Thyroid gland (tissue), 4 donors: Measurements from ENCODE around the gene PDE4A. TPM values are rescaled to one million over a fixed set of nuclear protein-coding genes. Genes with fewer than 3 reads are reported as not detected.
"Not testable (repeated sequence)": the region's sequence is repeated elsewhere in the genome, so short reads cannot be mapped to it uniquely, and the experiment has no call there.

Experiments
- DNase-seq, 2 donors: peaks; one replicate each; pipeline ENCODE4 v3.0.0-alpha.2; 2019
- H3K27ac ChIP-seq, 3 donors: fragments of 200-600 bp; sonication (generic); 1 replicate in 2 of 3; 2 replicates in 1 of 3; pipeline ENCODE4 v1.5.1; 2016 to 2019; ENCODE audit warnings: mild to moderate bottlenecking in 1 of 3, moderate library complexity in 1 of 3
- H3K27me3 ChIP-seq: fragments of 200-600 bp; sonication (generic); one replicate; pipeline ENCODE4 v1.5.1; 2019
- H3K36me3 ChIP-seq, 2 donors: fragments of 200-600 bp; sonication (generic); one replicate each; pipeline ENCODE4 v1.5.1; 2016 to 2019
- H3K4me1 ChIP-seq, 2 donors: fragments of 200-600 bp; sonication (generic); one replicate each; pipeline ENCODE4 v1.5.1; 2017 to 2019
- H3K4me3 ChIP-seq, 3 donors: fragments of 200-600 bp; sonication (generic); replicated peaks in 1 of 3; 1 replicate in 2 of 3; 2 replicates in 1 of 3; pipeline ENCODE4 v1.5.1; 2016; ENCODE audit warnings: mild to moderate bottlenecking in 1 of 3
- H3K9me3 ChIP-seq: fragments of 200-600 bp; sonication (generic); one replicate; pipeline ENCODE4 v1.5.1; 2017
- POLR2A ChIP-seq, 2 donors: fragments of 450-650 bp; IDR thresholded peaks; one replicate each; pipeline ENCODE4 v1.6.1; 2017; ENCODE audit warnings: antibody characterized with exemption in 2 of 2, mild to moderate bottlenecking in 2 of 2, moderate library complexity in 1 of 2
- WGBS, 2 donors: methylation state at CpG; one replicate each; pipeline ENCODE4 v1.1.5; 2017; 5-methylcytosine and 5-hydroxymethylcytosine counted together
- intact Hi-C: fragments of 100-400 bp; cut with DNase I; formaldehyde crosslinking; loops from one replicate; pipeline ENCODE4 v1.15.1; 2023
- total RNA-seq, 4 donors: library from RNA; depleted of rRNA; stranded (reverse); fragments of >200 nt; gene quantifications; one replicate each; pipeline ENCODE4 v1.2.3, GENCODE V29; 2016
- TF ChIP-seq, protein P1 (sequence below), 6 experiments: fragments of 200-600 bp in 3 of 6; fragments of 450-650 bp in 3 of 6; sonication (generic) in 3 of 6; IDR thresholded peaks; one replicate each; pipeline ENCODE4 v1.5.1; 2016 to 2019; ENCODE audit warnings: antibody characterized with exemption in 6 of 6, mild to moderate bottlenecking in 2 of 6, inconsistent platforms in 1 of 6, moderate library complexity in 1 of 6

The PDE4A gene
- total RNA-seq, 4 donors from 2014 or later: 16.1 to 21.0 (median 18.4) TPM

DNA sequence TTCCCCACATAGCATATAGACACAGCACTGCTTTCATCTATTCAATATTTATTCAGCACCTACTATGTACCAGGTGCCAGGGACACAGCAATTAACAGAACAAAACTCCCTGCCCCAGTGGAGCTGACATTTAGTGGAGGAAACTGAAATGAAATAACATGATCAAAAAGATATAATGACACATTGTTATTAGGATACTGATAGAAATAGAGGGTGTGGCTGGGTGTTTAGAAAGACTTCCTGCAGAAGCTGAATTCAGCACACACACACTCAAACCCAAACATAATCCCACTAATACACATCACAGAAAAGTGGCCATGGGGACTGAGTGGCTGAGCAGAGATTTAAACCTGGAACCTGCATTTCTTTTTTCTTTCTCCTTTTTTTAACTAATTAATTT lies 13.2 kb upstream of the PDE4A start:
- intact Hi-C loops: loop anchor here (10.0 kb wide), 1 partner anchor 68 kb away; no protein-coding TSS in a partner anchor
- H3K36me3 ChIP-seq: no peaks in the 10 kb centered on the region

DNA sequence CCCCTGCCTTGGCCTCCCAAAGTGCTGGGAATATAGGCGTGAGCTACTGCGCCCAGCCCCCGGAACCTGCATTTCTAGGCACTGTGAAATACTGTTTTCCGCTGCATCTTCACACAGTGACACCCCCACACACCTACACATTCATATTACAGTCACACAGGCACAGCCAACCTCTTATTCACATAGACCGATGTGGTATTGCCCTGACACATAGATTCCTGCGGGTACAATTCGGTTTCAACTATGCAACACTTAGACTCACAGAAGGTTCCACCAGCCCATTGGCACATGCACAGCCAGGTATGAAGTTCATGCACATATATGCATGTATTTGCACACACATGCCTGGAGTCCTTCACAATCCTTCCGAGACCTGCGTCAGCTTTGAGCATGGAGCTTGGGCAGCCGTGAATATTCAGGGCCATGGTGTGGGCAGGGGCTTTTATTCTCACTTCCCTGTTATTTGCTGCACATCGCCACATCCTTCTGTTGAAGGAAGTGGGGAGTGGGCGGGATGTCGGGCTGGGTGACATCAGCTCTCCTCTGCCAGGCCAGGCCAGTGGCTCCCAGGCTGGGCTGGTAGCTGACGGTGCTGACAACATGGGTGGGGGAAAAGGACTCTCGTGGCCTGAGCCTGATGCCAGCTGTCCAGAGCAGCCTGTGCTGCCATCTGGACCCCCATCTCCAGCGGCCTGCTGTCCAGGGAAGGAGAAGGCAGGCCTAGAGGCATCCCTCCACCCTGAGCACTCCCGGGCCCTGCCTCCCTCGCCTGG lies 11.6 kb upstream of the PDE4A start:
- no peak overlapping the region for H3K4me3 ChIP-seq
- no peaks in the 10 kb centered on the region for H3K36me3 ChIP-seq
- H3K27ac ChIP-seq: no peak overlapping the region
- H3K4me1 ChIP-seq: peaks cover 10 to 15% of the 10 kb centered on the region in 2 donors
- DNase-seq: no peak
- TF ChIP-seq, protein P1, sequence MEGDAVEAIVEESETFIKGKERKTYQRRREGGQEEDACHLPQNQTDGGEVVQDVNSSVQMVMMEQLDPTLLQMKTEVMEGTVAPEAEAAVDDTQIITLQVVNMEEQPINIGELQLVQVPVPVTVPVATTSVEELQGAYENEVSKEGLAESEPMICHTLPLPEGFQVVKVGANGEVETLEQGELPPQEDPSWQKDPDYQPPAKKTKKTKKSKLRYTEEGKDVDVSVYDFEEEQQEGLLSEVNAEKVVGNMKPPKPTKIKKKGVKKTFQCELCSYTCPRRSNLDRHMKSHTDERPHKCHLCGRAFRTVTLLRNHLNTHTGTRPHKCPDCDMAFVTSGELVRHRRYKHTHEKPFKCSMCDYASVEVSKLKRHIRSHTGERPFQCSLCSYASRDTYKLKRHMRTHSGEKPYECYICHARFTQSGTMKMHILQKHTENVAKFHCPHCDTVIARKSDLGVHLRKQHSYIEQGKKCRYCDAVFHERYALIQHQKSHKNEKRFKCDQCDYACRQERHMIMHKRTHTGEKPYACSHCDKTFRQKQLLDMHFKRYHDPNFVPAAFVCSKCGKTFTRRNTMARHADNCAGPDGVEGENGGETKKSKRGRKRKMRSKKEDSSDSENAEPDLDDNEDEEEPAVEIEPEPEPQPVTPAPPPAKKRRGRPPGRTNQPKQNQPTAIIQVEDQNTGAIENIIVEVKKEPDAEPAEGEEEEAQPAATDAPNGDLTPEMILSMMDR (IDR thresholded peaks at IDR 0.05): no peak
- no peak for TF ChIP-seq POLR2A (IDR thresholded peaks at IDR 0.05)
- no peaks in the 10 kb centered on the region for H3K9me3 ChIP-seq
- WGBS, 2 donors: 66 to 67% methylated on average over 16 to 17 of the region's 18 CpGs
- intact Hi-C loops: loop anchor here (10.0 kb wide), 1 partner anchor 66 kb away; no protein-coding TSS in a partner anchor
- H3K27me3 ChIP-seq: peaks cover 6% of the 10 kb centered on the region

More for the DNA sequence above, 13.2 kb upstream of the PDE4A start:
- no peak overlapping the region for H3K4me3 ChIP-seq
- peaks cover 6% of the 10 kb centered on the region for H3K27me3 ChIP-seq
- peaks cover 17 to 20% of the 10 kb centered on the region in 2 donors for H3K4me1 ChIP-seq
- H3K9me3 ChIP-seq: no peaks in the 10 kb centered on the region
- TF ChIP-seq, protein P1 (IDR thresholded peaks at IDR 0.05): no peak
- no peak for TF ChIP-seq POLR2A (IDR thresholded peaks at IDR 0.05)
- DNase-seq: no peak
- H3K27ac ChIP-seq: no peak overlapping the region

DNA sequence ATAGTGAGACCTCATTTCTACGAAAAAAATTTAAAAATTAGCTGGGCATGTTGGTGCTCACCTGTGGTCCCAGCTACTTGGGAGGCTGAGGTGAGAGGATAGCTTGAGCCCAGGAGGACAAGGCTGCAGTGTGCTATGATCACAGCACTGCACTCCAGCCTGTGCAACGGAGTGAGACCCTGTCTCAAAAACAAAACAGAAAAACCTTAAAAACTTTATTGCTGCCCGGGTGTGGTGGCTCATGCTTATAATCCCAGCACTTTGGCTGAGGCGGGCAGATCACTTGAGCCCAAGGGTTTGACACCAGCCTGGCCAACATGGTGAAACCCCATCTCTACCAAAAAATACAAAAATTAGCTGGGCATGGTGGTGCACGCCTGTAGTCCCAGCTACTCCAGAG lies 9.1 kb upstream of the PDE4A start:
- H3K36me3 ChIP-seq, H3K9me3 ChIP-seq, H3K27me3 ChIP-seq, H3K4me1 ChIP-seq, DNase-seq, intact Hi-C loops, H3K4me3 ChIP-seq, H3K27ac ChIP-seq: not testable (repeated sequence)
- 61 to 65% methylated on average over 5 of the region's 5 CpGs for WGBS, 2 donors

DNA sequence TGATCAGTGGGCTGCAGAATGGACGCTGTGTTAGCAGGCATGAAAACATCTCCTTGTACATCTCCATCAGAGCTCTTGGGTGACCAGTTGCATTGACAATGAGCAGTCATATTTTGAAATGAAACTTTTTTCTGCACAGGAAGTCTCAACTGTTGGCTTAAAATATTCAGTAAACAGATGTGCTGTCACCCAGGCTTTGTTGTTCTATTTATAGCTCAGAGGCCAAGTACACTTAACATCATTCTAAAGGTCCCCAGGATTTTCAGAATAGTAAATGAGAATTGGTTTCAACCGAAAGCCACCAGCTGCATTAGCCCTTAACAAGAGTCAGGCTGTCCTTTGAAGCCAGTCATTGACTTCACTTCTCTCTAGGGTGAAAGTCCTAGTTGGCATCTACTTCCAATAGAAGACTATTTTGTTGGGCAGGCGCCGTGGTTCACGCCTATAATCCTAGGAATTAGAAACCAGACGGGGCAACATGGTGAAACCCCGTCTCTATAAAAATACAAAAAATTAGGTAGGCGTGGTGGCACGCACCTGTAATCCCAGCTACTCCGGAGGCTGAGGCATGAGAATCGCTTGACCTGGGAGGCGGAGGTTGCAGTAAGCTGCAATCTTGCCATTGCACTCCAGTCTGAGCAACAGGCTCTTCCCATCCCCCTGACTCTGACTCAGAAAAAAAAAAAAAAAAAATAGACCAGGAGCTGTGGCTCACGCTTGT lies 7.9 kb upstream of the PDE4A start:
- TF ChIP-seq, protein P1 (IDR thresholded peaks at IDR 0.05): no peak
- TF ChIP-seq POLR2A (IDR thresholded peaks at IDR 0.05): no peak
- Histone ChIP-seq H3K4me1 (peaks cover 4 to 11% of the 10 kb centered on the region in 2 donors), H3K9me3 (no peaks in the 10 kb centered on the region), H3K27me3 (no peaks in the 10 kb centered on the region), H3K27ac (no peak overlapping the region), H3K4me3 (no peak overlapping the region), H3K36me3 (no peaks in the 10 kb centered on the region)
- intact Hi-C loops: no loop called here
- DNase-seq: no peak
- WGBS, 2 donors: 76 to 78% methylated on average over 13 of the region's 13 CpGs

DNA sequence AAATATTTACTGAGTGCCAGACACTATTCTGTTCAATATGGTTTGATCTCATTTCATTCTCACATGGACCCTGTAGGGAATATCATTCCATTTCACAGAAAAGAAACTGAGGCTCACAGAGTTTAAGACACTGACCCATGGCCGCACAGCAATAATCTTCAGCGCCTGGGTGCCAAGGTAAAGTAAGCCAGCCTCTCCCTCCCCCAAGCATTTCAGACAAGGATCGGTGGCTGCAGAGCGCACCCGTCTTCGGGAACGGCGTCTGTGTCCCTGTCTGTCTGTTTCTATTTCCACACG lies 4.3 kb upstream of the PDE4A start:
- H3K27ac ChIP-seq: no peak overlapping the region
- 1 to 8% methylated on average over 9 of the region's 9 CpGs for WGBS, 2 donors
- TF ChIP-seq POLR2A (IDR thresholded peaks at IDR 0.05): no peak
- TF ChIP-seq, protein P1 (IDR thresholded peaks at IDR 0.05): no peak
- no peaks in the 10 kb centered on the region for H3K9me3 ChIP-seq
- peak overlapping the region in 1 of 3 donors; percentile 23 for H3K4me3 ChIP-seq
- intact Hi-C loops: no loop called here
- no peak for DNase-seq
- no peaks in the 10 kb centered on the region for H3K36me3 ChIP-seq
- peaks cover 30% of the 10 kb centered on the region for H3K27me3 ChIP-seq
- peaks cover 19 to 46% of the 10 kb centered on the region in 2 donors for H3K4me1 ChIP-seq
